ENCODE data around the gene AGAP1. TPM values are rescaled to one million over a fixed set of nuclear protein-coding genes. Genes with fewer than 3 reads are reported as not detected.

AGAP1 gene
- total RNA-seq, 2 experiments from 2014 or later: 1.6 to 2.4 TPM

GRCh38 chr2:236102971-236103370 is 609.1 kb downstream of the AGAP1 start:
- CTCF ChIA-PET: no interaction called here
- POLR2A ChIA-PET: no interaction called here

- ChIA-PET POLR2A (no interaction called here), CTCF (no interaction called here)
These were observed 610.1 kb downstream of the AGAP1 start for GRCh38 chr2:236103981-236104380.

GRCh38 chr2:236105955-236106607 is 612.2 kb downstream of the AGAP1 start:
- POLR2A ChIA-PET: no interaction called here
- CTCF ChIA-PET: no interaction called here

DNA sequence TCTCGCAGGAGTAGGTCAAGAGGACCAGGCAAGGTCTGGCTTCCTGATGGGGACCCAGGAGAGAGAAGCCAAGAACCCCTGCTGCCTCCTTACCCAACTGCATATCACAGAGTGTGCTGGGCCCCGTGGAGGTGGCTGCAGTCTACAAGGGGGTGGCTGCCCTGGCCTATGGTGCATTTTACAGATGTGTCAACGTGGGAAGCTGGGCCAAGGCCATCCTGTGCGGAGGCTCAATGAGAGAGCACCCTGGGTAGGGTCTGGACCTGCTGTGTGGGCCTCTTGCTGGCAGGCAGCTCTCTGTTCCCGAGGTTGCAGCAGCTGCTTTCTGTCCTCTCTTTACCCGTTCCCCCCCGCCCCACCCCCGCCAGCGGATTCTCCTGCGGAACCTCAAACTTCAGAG is 612.9 kb downstream of the AGAP1 start:
- CTCF ChIA-PET: no interaction called here
- POLR2A ChIA-PET: no interaction called here

GRCh38 chr2:236107536-236107935 is 613.7 kb downstream of the AGAP1 start:
- CTCF ChIA-PET: no interaction called here
- POLR2A ChIA-PET: no interaction called here

GRCh38 chr2:236107942-236108625 is 614.2 kb downstream of the AGAP1 start:
- POLR2A ChIA-PET: no interaction called here
- CTCF ChIA-PET: no interaction called here

- POLR2A ChIA-PET: no interaction called here
- CTCF ChIA-PET: no interaction called here
These were observed 615.2 kb downstream of the AGAP1 start for GRCh38 chr2:236109061-236109460.

- ChIA-PET POLR2A (no interaction called here), CTCF (no interaction called here)
These were observed 615.6 kb downstream of the AGAP1 start for GRCh38 chr2:236109473-236109872.

- ChIA-PET POLR2A (no interaction called here), CTCF (no interaction called here)
These were observed 618.6 kb downstream of the AGAP1 start for GRCh38 chr2:236112466-236112865.

DNA sequence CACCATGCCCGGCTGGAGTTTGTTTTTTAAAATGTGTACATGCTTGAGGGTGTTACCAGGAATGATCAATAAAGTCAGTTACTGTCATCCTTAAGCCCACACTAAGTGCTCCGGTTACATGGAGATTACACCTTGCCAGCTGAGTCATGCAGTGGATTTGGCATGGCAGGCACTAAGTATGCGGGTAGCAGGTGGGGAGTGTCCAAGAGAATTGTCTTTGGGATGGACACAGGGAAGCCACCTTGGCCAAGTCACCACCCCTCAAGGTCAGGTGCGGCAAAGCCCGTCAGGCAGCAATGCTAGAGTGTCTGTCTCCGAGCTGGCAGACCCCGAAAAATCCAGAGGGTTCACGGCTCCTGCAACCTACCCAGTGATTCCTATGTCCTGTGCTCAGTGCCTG is 619.6 kb downstream of the AGAP1 start:
- CTCF ChIA-PET: no interaction called here
- POLR2A ChIA-PET: no interaction called here

GRCh38 chr2:236113948-236114347 is 620.1 kb downstream of the AGAP1 start:
- ChIA-PET POLR2A (no interaction called here), CTCF (no interaction called here)

GRCh38 chr2:236114959-236115358 is 621.1 kb downstream of the AGAP1 start:
- ChIA-PET CTCF (no interaction called here), POLR2A (no interaction called here)

DNA sequence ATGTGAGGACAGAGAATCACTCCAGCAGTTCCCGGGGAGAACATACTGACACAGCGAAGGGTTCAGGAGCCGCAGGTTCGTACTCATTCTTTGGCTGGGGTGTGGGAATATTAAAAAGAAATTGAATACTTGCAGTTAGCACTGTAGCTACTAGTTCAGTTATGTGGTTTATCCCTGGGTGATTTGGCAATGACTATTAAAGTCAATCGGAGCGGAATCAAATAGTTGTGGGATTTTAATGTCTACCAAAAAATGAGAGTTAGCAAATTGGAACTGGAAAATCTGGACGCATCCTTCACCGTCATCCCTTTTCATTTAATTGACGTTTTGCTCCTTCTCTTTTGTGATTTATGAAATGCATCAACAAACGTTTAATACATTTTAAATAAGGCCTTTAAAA is 623.6 kb downstream of the AGAP1 start:
- ChIA-PET POLR2A (no interaction called here), CTCF (interaction anchor here (0.6 kb wide), 1 partner anchor 299 kb away, joined by 3 read pairs; no protein-coding TSS in a partner anchor)

DNA sequence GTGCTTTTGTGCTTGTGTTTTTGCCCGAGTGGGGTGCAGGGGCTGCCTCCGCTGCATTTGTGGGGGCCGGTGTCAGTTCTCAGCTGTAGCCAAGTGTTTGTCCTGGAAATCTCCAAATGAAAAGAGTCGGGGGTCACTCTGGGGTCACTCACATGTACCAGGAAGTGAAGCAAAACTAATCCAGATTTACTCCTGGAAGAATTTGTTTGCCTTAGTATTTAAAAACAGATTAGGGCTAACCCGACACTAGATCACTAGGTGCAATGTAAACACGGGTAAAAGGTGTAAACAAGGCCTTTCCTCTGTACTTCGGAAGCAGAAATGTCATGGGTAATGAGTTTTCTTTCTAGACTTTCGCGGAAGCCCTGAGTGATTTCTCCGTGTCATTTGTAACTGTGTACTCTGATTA is 624.0 kb downstream of the AGAP1 start:
- ChIA-PET CTCF (interaction anchor here (0.6 kb wide), 1 partner anchor 299 kb away, joined by 3 read pairs; no protein-coding TSS in a partner anchor), POLR2A (no interaction called here)

- ChIA-PET POLR2A (no interaction called here), CTCF (no interaction called here)
These were observed 625.2 kb downstream of the AGAP1 start for GRCh38 chr2:236119003-236119402.

DNA sequence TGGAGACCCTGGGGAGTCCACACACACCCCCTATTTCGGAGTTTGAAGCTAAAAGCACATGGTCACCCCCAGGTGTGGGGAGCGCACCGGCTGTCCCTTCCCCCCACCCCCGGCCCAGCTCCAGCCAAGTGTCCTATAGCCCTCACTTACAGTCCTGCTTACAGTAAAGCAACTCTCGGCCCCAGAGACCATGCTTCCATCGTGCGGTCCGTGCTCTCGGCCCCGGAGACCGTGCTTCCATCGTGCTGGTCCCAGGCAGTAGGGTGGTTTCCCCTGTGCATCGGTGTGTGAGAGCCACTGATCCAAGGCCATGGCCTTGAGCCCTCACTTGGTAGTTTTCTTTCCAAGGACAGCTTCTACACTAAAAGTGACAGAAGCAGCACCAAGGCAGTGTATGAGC is 625.6 kb downstream of the AGAP1 start:
- CTCF ChIA-PET: no interaction called here
- POLR2A ChIA-PET: no interaction called here

DNA sequence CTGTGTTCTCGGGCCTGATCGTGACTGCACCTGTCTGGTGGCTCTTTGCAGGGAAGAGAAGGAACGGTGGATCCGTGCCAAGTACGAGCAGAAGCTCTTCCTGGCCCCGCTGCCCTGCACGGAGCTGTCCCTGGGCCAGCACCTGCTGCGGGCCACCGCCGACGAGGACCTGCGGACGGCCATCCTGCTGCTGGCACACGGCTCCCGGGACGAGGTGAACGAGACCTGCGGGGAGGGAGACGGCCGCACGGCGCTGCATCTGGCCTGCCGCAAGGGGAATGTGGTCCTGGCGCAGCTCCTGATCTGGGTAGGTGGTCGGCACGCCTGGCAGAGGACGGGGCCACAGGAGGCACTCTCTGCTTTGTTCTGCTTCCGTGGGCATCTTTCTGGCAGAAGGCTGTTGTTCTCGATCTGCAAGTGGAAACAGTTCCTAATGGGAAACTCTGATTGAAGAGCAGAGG is 626.3 kb downstream of the AGAP1 start:
- ChIA-PET POLR2A (no interaction called here), CTCF (no interaction called here)

DNA sequence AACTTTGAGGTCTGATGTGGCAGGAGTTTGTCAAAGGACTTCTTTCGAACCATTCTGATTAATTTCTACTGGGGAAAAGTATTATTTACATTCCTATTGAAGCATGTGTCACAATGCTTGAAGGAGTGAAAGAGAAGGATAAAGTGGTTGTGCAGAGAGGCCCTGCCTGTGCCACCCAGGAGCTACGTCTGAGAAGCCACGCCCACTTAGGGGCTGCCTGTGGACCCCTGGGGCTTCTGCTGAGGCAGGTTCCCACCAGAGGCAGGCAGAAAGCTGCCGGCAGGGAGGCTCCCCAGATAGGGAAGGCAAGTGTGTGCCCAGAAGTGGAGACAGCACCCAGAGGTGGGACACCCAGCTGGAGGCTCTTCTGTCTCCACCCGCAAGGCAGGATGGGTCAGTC is 627.0 kb downstream of the AGAP1 start:
- CTCF ChIA-PET: no interaction called here
- POLR2A ChIA-PET: no interaction called here

- ChIA-PET POLR2A (no interaction called here), CTCF (no interaction called here)
These were observed 627.7 kb downstream of the AGAP1 start for GRCh38 chr2:236121546-236121945.

- CTCF ChIA-PET: no interaction called here
- POLR2A ChIA-PET: no interaction called here
These were observed 628.4 kb downstream of the AGAP1 start for GRCh38 chr2:236122236-236122635.

GRCh38 chr2:236123716-236124115 is 629.9 kb downstream of the AGAP1 start:
- CTCF ChIA-PET: no interaction called here

More at GRCh38 chr2:236123716-236124115, 629.9 kb downstream of the AGAP1 start:
- POLR2A ChIA-PET: no interaction called here
